LNCaP clone FGC (cell line): ENCODE data around the gene STXBP3.

Experiments used
- DNase-seq: peaks from one replicate; pipeline ENCODE4 v3.0.0-alpha.2; 2011; ENCODE audit warnings: low read depth
- H3K4me3 ChIP-seq: 2 replicates; pipeline ENCODE4 v1.5.1; 2011; ENCODE audit warnings: mild to moderate bottlenecking, low read depth, low read length, control low read depth
- TF ChIP-seq, protein P1 (sequence below): IDR thresholded peaks from 2 replicates; pipeline ENCODE4 v1.5.1; 2012; ENCODE audit warnings: mild to moderate bottlenecking; ENCODE audit not compliant: control insufficient read depth, insufficient read depth; ENCODE audit errors: extremely low read depth

STXBP3 gene

GRCh38 chr1:108732398-108732797 lies 14.1 kb upstream of the STXBP3 start:
- TF ChIP-seq, protein P1, sequence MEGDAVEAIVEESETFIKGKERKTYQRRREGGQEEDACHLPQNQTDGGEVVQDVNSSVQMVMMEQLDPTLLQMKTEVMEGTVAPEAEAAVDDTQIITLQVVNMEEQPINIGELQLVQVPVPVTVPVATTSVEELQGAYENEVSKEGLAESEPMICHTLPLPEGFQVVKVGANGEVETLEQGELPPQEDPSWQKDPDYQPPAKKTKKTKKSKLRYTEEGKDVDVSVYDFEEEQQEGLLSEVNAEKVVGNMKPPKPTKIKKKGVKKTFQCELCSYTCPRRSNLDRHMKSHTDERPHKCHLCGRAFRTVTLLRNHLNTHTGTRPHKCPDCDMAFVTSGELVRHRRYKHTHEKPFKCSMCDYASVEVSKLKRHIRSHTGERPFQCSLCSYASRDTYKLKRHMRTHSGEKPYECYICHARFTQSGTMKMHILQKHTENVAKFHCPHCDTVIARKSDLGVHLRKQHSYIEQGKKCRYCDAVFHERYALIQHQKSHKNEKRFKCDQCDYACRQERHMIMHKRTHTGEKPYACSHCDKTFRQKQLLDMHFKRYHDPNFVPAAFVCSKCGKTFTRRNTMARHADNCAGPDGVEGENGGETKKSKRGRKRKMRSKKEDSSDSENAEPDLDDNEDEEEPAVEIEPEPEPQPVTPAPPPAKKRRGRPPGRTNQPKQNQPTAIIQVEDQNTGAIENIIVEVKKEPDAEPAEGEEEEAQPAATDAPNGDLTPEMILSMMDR = no peak
- DNase-seq = no peak

DNA sequence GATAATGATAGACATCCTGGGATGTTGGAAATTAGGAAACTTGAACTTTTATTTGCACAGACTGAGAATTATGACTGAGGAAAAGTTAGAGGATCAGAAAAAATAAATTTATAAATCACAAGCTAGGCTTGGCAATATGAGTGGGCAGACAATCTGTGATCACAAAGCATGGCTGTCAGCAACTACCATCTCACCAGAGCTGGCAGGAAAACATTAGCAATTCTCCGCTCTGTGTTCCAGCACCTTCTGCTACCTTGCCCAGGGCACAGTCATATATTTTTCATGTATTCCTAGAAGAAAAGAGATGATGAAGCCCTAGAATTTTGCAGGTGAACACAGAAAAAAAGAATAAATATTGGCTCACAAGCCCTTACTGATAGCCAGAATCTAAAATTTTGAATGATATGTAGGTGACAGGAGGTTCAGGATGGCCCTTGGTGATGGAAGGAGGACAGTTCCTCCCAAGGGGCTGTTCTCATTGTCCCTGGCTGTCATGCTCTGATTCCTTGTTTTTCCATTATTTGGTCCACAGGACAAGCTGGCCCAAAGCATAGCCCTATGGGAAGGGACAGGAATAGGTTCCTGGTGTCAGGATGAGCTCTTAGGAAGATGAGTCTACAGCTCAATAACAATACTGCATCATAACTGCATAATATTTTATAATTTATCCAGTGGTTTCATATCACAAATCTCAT lies 12.2 kb upstream of the STXBP3 start:
- no peak overlapping the region for H3K4me3 ChIP-seq
- TF ChIP-seq, protein P1 = no peak
- no peak for DNase-seq

More at GRCh38 chr1:108732398-108732797, 14.1 kb upstream of the STXBP3 start:
- no peak overlapping the region for H3K4me3 ChIP-seq

DNA sequence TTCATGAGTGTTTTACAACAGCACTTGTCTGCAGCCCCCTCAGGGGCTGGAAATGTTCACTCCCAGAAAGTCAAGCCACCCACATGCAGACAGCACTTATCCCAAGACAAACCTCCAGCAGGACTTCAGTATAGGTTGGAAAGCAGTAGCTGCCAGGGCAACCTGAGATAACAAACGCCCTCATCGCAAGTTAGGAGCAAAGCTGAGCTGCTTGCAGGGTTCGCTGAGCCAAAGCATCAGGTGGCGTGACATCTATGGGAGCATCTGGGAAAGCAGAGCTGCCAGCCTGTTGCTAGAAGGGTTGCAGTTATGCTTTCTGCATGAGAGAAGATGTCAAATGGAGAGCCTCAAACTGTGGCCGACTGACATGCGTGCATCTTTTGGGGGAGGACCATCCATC lies 4.2 kb upstream of the STXBP3 start:
- TF ChIP-seq, protein P1 = no peak
- no peak overlapping the region for H3K4me3 ChIP-seq

GRCh38 chr1:108745980-108746381 lies 493 bp upstream of the STXBP3 start:
- DNase-seq = no peak
- no peak overlapping the region for H3K4me3 ChIP-seq
- TF ChIP-seq, protein P1 = no peak

More for the DNA sequence above, 4.2 kb upstream of the STXBP3 start:
- DNase-seq = no peak

GRCh38 chr1:108747171-108747850 lies 837 bp downstream of the STXBP3 start:
- peak overlapping the region; percentile 88 for H3K4me3 ChIP-seq
- DNase-seq = peak; percentile 63

DNA sequence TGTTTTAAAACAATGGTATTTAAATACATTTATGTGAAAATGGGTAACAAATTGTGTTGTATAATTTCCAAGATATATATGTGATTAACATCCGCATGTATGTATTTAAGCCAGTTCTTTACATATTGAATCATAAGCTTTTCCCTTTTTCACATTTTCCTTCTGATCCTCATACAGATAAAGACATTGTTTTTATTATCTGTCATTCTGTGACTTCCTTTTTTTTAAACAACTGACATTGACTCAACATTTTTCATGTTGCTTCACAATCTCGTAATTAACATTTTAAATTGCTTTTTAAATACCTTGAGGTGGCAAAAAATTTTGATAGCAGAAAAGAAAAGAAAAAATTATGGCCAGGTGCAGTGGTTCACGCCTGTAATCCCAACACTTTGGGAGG lies 1.4 kb downstream of the STXBP3 start:
- peak overlapping the region; percentile 88 for H3K4me3 ChIP-seq
- TF ChIP-seq, protein P1 = no peak
- DNase-seq = no peak

More at GRCh38 chr1:108747171-108747850, 837 bp downstream of the STXBP3 start:
- TF ChIP-seq, protein P1 = no peak
